AG04450 (cell line): Measurements from ENCODE around the gene CDH13. TPM values are rescaled to one million over a fixed set of nuclear protein-coding genes. Genes with fewer than 3 reads are reported as not detected.

ENCODE experiments used
- CTCF ChIA-PET: fragments of 300-600, 350-600 bp; formaldehyde crosslinking; extraction: SDS; loops from one replicate; lab custom pipeline; 2022; ENCODE audit warnings: antibody characterized with exemption, inconsistent platforms; lab: Charles Lee
- POLR2A ChIA-PET: fragments of 350-600 bp; formaldehyde crosslinking; extraction: SDS; loops from one replicate; lab custom pipeline; 2021; ENCODE audit warnings: antibody characterized with exemption, inconsistent platforms; lab: Yijun Ruan, JAX
- DNase-seq: peaks from one replicate; pipeline ENCODE4 v3.0.0-alpha.2; 2011; ENCODE audit warnings: low read depth, low spot score
- H3K27ac ChIP-seq: one replicate; pipeline ENCODE4 v1.5.1; 2012; ENCODE audit warnings: low read depth, low read length, control low read depth
- H3K27me3 ChIP-seq: one replicate; pipeline ENCODE4 v1.6.0; 2012; ENCODE audit warnings: low read length; ENCODE audit not compliant: control insufficient read depth, insufficient read depth
- H3K4me3 ChIP-seq: 2 replicates; pipeline ENCODE4 v1.5.1; 2011; ENCODE audit warnings: mild to moderate bottlenecking, low read depth, low read length, control low read depth
- H3K9me3 ChIP-seq: 2 replicates; pipeline ENCODE4 v1.5.1; 2012; ENCODE audit warnings: low read length; ENCODE audit not compliant: control insufficient read depth, insufficient read depth
- polyA plus RNA-seq: library from polyadenylated mRNA; depleted of rRNA; stranded (reverse); fragments of >200 nt; gene quantifications from 2 replicates; pipeline ENCODE4 v1.2.3, GENCODE V29; 2011
- TF ChIP-seq, protein P1 (sequence below): IDR thresholded peaks from 2 replicates; pipeline ENCODE4 v1.5.1; 2011; ENCODE audit warnings: low read depth, low read length, control low read depth, inconsistent platforms

The CDH13 gene
- polyA plus RNA-seq, 1 experiment = 55.0 TPM

DNA sequence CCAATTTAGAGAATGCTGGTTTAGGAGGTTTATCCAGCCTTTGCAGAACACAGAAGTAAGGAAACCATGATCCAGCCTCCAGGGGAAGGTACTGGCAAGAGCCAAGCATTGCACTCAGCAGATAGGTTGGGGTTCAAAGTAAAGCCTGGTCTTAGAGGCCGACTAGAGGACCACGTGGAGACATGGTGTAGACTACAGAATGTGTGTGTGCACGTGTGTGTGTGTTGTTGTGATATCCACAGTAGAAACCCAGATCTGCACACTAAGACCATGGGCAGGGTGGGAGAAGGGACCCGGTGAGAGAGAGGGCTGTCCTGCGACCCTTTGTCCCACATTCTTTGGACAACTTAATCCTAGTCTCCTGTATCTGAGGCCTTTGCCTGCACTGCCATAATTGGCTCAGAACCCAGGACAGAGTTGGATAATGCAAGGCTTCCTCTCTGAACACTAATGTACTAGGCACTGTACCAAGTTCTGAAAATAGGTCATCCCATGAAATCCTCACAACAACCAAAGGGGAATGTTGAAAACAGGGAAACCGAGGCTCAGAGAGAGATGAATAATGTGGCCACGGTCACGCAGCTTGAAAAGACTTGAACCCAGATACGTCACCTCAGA is 855.9 kb downstream of the CDH13 start:
- Histone ChIP-seq H3K27ac (no peak overlapping the region), H3K27me3 (no peaks in the 10 kb centered on the region), H3K4me3 (no peak overlapping the region), H3K9me3 (no peaks in the 10 kb centered on the region)
- POLR2A ChIA-PET = no interaction called here
- CTCF ChIA-PET = no interaction called here
- no peak for DNase-seq
- TF ChIP-seq, protein P1, sequence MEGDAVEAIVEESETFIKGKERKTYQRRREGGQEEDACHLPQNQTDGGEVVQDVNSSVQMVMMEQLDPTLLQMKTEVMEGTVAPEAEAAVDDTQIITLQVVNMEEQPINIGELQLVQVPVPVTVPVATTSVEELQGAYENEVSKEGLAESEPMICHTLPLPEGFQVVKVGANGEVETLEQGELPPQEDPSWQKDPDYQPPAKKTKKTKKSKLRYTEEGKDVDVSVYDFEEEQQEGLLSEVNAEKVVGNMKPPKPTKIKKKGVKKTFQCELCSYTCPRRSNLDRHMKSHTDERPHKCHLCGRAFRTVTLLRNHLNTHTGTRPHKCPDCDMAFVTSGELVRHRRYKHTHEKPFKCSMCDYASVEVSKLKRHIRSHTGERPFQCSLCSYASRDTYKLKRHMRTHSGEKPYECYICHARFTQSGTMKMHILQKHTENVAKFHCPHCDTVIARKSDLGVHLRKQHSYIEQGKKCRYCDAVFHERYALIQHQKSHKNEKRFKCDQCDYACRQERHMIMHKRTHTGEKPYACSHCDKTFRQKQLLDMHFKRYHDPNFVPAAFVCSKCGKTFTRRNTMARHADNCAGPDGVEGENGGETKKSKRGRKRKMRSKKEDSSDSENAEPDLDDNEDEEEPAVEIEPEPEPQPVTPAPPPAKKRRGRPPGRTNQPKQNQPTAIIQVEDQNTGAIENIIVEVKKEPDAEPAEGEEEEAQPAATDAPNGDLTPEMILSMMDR = no peak

GRCh38 chr16:83490073-83490472 is 863.3 kb downstream of the CDH13 start:
- Histone ChIP-seq H3K9me3 (no peaks in the 10 kb centered on the region), H3K27me3 (no peaks in the 10 kb centered on the region), H3K4me3 (no peak overlapping the region), H3K27ac (no peak overlapping the region)
- DNase-seq = no peak
- POLR2A ChIA-PET = interaction anchor here (0.5 kb wide), 1 partner anchor 604 kb away, joined by 3 read pairs; no protein-coding TSS in a partner anchor
- CTCF ChIA-PET = no interaction called here
- TF ChIP-seq, protein P1 = no peak

GRCh38 chr16:83494459-83494858 is 867.7 kb downstream of the CDH13 start:
- Histone ChIP-seq H3K4me3 (no peak overlapping the region), H3K27ac (no peak overlapping the region), H3K27me3 (no peaks in the 10 kb centered on the region), H3K9me3 (no peaks in the 10 kb centered on the region)
- TF ChIP-seq, protein P1 = no peak
- DNase-seq = no peak
- CTCF ChIA-PET = no interaction called here
- POLR2A ChIA-PET = no interaction called here

DNA sequence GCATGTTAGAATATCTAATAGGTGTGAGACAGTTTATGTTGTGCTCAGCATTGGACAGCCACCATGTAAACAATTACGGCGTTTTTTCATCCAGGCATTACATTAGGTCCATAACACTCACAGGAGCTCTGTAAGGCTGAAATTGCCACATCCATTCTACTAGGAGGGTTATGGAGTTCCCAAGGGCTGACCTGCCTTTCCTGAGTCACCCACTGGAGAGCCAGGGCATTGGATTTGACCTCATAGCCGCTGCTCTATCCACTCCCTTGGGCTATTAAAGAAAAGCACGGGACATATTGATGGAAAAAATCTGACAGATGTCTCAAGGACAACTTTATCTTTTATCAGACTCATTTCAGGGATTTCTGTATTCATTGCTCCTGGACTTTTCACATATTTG is 874.7 kb downstream of the CDH13 start:
- TF ChIP-seq, protein P1 = no peak
- Histone ChIP-seq H3K27me3 (no peaks in the 10 kb centered on the region), H3K4me3 (no peak overlapping the region), H3K27ac (no peak overlapping the region), H3K9me3 (no peaks in the 10 kb centered on the region)
- ChIA-PET CTCF (no interaction called here), POLR2A (interaction anchor here (1.0 kb wide), 1 partner anchor 14 kb away, joined by 4 read pairs; no protein-coding TSS in a partner anchor)
- no peak for DNase-seq

DNA sequence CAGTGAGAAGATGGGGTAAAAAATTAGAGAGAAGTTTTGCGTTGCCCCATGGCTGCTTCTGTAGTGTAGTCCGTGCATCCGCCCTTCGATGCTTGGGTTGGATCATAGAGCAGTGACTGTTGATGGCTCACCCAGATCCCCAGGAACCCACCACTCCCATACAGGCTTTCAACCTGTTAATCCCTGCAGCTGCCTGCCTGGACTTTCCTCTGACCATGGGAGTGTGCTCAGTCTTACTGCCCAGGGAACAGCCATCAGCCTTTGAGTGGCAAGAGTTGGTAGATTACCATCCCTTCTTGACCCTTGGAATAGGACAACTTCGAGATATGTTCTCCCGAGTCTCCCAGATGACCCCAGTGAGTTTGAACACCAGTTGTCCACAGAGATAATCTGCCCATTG is 881.5 kb downstream of the CDH13 start:
- Histone ChIP-seq H3K9me3 (no peaks in the 10 kb centered on the region; the same call in 1 of the 2 replicates), H3K4me3 (no peak overlapping the region), H3K27me3 (no peaks in the 10 kb centered on the region), H3K27ac (no peak overlapping the region)
- TF ChIP-seq, protein P1 = no peak
- ChIA-PET POLR2A (no interaction called here), CTCF (no interaction called here)
- DNase-seq = no peak
